Fibroblast of the aortic adventitia (primary cell): ENCODE data around the gene CATSPERD. TPM values are rescaled to one million over a fixed set of nuclear protein-coding genes. Genes with fewer than 3 reads are reported as not detected.
"Not testable (repeated sequence)": the region's sequence is repeated elsewhere in the genome, so short reads cannot be mapped to it uniquely, and the experiment has no call there.

Source experiments
- DNase-seq: peaks from one replicate; pipeline ENCODE4 v3.0.0-alpha.2; 2010; ENCODE audit warnings: low read depth
- H3K4me3 ChIP-seq: 2 replicates; pipeline ENCODE4 v1.5.1; 2011; ENCODE audit warnings: low read depth, mild to moderate bottlenecking, control low read depth, low read length, moderate library complexity
- CTCF ChIP-seq: IDR thresholded peaks from 2 replicates; pipeline ENCODE4 v1.5.1; 2011; ENCODE audit warnings: mild to moderate bottlenecking, low read length, control low read depth, inconsistent platforms; ENCODE audit not compliant: insufficient read depth
- total RNA-seq: library from RNA; depleted of rRNA; stranded (reverse); fragments of >200 nt; gene quantifications from 2 replicates; pipeline ENCODE4 v1.2.3, GENCODE V29; 2012; ENCODE audit warnings: low replicate concordance

Gene CATSPERD
- total RNA-seq, 1 donor, result not detected

- DNase-seq, result no peak
- H3K4me3 ChIP-seq, result no peak overlapping the region
- TF ChIP-seq CTCF, result no peak
These were observed 19.9 kb upstream of the CATSPERD start for GRCh38 chr19:5700455-5701092.

- H3K4me3 ChIP-seq, DNase-seq: not testable (repeated sequence)
These were observed 18.4 kb upstream of the CATSPERD start for GRCh38 chr19:5702053-5702410.

- no peak overlapping the region for H3K4me3 ChIP-seq
- TF ChIP-seq CTCF, result no peak
- DNase-seq, result no peak
These were observed 16.3 kb upstream of the CATSPERD start for GRCh38 chr19:5703819-5704818.

GRCh38 chr19:5705552-5705951 lies 14.9 kb upstream of the CATSPERD start:
- no peak for DNase-seq
- H3K4me3 ChIP-seq, result no peak overlapping the region
- no peak for TF ChIP-seq CTCF

GRCh38 chr19:5706876-5707573 lies 13.4 kb upstream of the CATSPERD start:
- no peak overlapping the region for H3K4me3 ChIP-seq
- DNase-seq, result no peak
- TF ChIP-seq CTCF, result no peak

GRCh38 chr19:5707576-5708575 lies 12.6 kb upstream of the CATSPERD start:
- H3K4me3 ChIP-seq, result no peak overlapping the region
- DNase-seq, result no peak
- TF ChIP-seq CTCF, result no peak
